Occipital lobe (tissue), 2 donors: Measurements from ENCODE around the gene MED25. TPM values are rescaled to one million over a fixed set of nuclear protein-coding genes. Genes with fewer than 3 reads are reported as not detected.

Experiments
- DNase-seq: peaks from one replicate; lab custom pipeline; 2025; lab: John Stamatoyannopoulos, UW
- total RNA-seq: library from RNA; depleted of rRNA; stranded (reverse); fragments of >200 nt; gene quantifications from one replicate; pipeline ENCODE4 v1.2.3, GENCODE V29; 2014

MED25 gene
- total RNA-seq, 1 donor from 2014 or later = 12.8 TPM

GRCh38 chr19:49844138-49845095 lies 26.3 kb downstream of the MED25 start:
- no peak for DNase-seq

GRCh38 chr19:49845414-49845813 lies 27.3 kb downstream of the MED25 start:
- DNase-seq = no peak

DNA sequence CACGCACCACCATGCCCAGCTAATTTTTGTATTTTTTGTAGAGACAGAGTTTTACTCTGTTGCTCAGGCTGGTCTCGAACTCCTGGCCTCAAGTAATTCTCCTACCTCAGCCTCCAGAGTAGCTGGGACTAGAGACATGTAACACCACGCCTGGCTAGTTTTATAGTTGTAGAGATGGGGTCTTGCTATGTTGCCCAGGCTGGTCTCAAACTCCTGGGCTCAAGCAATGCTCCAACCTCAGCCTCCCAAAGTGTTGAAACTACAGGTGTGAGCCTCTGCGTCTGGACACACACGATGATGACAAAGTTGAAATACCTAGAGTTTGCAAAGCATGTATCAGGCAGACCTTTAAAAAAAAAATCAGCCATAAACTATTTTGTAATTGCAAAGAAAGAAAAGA lies 28.3 kb downstream of the MED25 start:
- no peak for DNase-seq

- DNase-seq = no peak
These were observed 29.9 kb downstream of the MED25 start for GRCh38 chr19:49847731-49848696.

DNA sequence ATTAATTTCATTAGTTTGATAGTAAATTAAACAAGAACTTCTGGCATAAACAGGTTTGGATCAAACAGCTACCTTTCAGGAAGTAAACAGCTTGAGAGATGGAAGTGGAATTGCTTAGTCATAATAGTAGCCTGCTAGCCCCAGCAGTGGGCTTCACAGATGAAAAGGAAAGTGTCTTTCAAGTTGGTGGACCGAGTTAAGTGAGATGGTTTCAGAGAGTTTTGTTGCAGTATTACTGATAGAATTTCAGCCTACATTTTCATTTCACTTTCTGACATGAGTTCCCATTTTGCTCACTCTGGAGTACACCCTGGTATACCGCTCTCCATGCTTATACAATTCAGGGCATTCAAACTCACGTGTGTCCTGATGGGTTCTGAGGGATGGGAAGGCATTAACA lies 30.8 kb downstream of the MED25 start:
- DNase-seq = no peak

DNA sequence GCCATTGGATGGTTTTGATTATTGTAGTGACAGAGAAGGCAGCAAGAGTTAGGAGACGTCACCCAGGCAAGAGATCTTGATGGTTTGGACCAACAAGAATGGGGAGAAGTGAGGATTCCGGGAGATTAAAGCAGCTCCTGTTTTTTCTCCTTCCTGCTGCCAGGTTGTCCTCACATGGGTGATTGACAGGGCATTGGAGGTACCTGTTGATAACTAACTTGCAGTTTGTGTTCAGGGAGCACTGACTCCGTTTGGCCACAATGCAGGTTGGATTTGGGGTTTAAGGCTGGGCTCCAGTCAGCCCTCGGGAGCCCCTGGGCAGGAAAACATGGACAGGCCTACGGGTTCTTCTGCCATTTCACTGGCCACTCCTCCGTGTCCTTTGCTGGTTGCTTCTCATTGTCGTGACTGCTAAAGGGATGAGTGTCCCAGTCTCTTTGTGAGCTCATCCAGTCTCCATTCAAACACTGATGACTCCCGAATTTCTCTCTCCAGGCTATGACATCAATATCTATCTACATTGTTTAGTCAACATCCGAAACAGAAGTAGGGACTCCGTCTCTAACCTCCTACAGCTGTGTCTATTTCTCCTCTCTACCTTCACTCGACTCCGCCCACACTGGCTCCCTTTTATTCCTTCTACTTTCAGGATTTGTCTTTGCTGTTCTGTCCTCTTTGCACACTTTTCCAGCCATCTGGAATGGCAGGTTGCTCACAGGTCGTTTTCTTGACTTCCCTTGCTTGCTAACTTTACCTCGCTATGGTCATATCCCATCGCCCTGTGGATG lies 31.5 kb downstream of the MED25 start:
- DNase-seq = no peak

DNA sequence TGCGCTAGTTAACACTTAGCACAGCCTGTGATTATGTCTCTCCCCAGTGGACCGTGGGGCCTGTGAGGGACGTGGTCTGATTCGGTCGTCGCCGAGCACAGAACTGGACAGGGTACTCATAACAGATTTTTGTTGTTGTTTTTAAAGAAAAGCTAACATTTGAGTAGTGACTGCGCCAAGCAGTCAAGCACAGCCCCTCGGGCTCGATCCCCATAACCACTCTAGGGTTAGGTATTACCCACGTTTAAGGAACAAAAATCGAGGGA lies 32.1 kb downstream of the MED25 start:
- no peak for DNase-seq

DNA sequence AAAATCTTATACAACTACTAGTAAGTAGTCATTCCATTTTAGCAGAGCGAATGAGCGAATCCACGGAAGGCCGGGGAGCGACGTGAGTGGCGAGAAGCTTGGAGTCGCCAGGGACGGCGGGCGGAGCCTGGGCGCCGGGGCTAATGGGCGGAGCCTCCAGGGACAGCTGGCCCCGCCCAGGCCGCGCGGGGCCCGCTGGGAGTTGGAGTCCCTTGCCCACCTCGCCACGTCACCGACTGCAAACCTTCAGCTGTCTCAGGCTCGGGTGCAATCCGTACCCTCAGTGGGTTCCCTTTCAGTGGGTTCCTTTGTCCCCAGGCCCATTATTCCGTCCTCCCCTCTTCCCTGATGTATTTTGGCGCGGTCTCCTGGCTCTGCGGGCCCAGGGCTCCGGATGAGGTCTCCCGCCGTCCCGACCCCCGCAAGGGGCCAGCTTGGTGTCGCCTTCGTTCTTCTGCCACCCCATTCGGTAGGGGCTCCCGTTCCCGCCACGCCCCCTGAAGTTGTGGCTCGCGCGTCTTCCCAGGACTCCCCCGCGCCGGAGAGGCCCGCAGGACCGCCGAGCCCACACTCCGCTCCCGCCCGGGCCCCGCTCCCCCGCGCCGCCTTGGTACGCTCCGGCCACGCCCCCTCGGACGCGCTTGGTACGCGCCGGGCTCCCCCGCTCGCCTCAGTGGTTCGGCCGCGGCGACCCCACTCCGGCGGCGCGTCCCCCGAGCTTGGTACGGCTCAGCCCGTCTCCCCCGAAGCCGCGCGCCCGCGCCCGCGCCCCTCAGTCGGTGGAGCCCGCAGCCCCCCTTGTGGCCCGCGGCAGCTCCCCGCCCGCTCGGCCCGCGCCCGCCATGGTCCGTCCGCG lies 32.6 kb downstream of the MED25 start, which contains the start of gene PTOV1:
Gene PTOV1, plus strand, starts transcription at position 673 of the 856 bp plus-strand sequence.
- DNase-seq = peak; percentile 92

GRCh38 chr19:49851456-49852259 lies 33.6 kb downstream of the MED25 start:
- no peak for DNase-seq

DNA sequence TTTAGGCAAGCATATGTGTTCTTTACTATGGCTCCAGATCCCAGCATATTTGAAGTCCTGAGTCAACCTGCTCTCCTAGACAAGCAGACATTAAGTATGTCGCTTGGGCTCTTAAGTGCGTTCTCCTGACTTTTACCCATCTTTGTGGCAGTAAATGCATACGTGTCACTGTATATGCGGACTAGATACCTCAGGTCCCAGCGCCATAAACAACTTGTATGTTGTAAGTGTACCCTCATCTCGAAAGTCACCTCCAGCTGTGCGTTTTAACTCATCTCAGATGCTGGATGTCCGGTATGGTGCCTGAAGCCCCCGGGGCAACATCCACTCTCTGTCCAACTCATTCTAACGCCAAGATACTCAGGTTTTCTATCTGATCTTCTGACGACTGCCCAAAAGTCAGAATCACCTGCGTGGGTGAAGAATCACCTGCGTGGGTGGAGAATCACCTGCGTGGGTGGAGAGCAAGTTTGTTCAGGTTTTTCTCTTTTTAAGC lies 34.6 kb downstream of the MED25 start:
- DNase-seq = no peak

- no peak for DNase-seq
These were observed 35.8 kb downstream of the MED25 start for GRCh38 chr19:49853852-49854377.

DNA sequence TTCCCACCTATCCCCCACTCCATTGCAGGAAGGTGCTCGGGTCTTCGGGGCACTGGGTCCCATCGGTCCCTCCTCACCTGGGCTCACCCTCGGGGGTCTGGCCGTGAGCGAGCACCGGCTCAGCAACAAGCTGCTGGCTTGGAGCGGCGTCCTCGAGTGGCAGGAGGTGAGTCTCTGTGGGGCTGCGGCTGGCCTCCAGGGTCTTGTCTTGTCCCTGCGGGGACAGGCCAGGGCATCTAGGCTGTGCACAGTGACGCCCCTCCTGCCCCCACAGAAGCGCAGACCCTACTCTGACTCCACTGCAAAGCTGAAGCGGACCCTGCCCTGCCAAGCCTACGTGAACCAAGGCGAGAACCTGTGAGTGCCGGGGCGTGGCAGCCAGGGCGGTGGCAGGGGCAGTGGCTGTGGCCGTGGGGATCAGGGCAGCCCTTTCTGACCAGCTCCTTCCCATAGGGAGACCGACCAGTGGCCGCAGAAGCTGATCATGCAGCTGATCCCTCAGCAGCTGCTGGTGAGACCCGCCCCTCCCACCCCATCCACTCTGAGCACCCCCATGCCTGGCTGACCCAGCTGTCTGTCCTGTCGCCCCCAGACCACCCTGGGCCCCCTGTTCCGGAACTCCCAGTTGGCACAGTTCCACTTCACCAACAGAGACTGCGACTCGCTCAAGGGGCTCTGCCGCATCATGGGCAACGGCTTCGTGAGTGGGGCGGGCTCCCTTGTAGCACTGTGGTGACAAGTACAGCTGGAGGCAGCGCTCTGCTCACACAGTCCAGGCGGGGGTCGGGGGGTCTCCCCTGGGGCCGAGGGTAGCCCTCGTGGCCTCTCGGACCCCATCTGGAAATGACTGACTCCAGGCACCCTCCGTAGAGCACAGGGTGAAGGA lies 36.5 kb downstream of the MED25 start:
- no peak for DNase-seq

- no peak for DNase-seq
These were observed 37.2 kb downstream of the MED25 start for GRCh38 chr19:49855277-49855675.

- no peak for DNase-seq
These were observed 37.8 kb downstream of the MED25 start for GRCh38 chr19:49855676-49856573.

- DNase-seq = no peak
These were observed 38.5 kb downstream of the MED25 start for GRCh38 chr19:49856574-49857021.

DNA sequence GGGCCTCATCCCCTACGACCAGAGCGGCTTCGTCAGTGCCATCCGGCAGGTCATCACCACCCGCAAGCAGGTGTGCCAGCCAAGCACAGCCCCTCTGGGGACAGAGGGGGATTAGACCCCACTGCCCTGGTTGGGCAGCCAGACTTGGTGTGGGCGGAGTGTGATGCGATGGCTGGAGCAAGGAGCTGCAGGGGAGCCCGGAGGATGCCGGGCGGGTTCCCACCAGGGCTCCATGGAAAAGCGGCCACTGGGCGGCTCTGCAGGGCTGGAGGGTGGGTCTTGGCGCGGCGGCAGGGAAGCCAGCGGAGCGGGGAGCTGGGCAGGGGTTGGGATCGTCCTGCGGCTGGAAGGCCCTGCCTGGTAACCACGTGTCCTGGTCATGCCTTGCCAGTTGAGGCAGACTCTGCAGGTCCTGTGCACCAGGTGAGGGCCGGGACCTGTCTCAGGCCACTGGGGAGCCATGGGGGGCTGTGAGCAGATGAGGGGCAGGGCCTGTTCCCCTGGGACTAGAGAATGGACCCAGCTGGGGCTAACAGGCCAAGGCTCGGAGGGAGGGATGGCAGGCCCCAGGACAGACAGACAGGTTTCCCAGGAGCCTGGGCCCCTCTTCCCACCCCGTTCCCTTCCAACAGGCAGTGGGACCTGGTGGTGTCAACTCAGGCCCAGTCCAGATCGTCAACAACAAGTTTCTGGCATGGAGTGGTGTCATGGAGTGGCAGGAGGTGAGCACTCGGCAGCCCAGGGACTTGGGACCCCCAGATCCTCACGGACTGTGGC lies 39.2 kb downstream of the MED25 start:
- DNase-seq = no peak

- DNase-seq = no peak
These were observed 39.7 kb downstream of the MED25 start for GRCh38 chr19:49857838-49858087.
